Activated CD4-positive, alpha-beta T cell treated with anti-CD3 and anti-CD28 coated beads, Interleukin-2, amount 50 U/mL, for 4 hours (primary cell): ENCODE data around the gene RCL1.
A peak's percentile ranks its signal among the peaks of the same experiment; 100 is the strongest.

ENCODE experiments used
- DNase-seq, 2 experiments: peaks; one replicate each; pipeline ENCODE4 v3.0.0-alpha.2; 2020

Gene RCL1

DNA sequence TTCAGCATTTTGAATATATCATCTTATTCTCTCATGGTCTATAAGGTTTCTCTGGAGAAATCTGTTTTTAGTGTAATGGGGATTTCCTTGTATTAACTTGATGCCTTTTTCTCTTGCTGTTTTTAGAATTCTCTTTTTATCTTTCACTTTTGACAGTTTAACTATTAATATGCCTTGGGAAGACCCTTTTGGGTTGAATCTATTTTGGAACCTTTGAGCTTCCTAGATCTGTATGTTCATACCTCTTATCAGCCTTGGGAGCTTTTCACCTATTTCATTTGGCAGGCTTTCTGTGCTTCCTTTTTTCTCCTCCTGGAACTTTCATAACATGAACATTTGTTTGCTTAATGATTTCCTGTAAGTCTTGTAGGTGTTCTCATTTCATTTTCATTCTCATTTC lies 22.2 kb downstream of the RCL1 start:
- DNase-seq: no peak

DNA sequence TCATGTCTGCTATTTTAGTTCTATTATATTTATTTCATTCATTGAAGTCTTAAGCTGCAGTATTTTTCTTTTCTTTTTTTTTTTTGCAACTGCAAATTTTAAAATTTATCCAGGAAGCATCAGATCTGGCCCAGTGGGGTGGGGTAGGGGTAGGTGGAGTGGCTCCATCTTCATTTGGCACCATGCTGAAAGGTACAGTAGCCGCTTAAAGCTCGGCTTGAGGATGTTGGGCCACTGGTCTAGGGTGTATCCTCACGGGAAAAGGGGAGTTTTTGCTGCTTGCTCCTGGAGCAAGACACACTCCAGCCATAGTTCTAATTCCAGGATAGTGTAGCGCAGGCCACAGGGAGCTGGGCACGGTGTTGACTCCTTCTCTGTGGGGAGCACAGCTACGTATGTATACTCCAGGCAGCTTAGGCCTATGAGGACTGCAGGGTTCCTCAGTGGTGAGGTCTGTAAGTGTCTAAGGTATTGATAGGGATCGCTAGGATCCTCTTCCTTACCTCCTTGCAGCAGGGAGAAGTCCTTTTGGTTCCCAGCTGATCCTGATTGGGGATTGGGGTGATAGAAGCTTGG lies 22.7 kb downstream of the RCL1 start:
- no peak for DNase-seq

DNA sequence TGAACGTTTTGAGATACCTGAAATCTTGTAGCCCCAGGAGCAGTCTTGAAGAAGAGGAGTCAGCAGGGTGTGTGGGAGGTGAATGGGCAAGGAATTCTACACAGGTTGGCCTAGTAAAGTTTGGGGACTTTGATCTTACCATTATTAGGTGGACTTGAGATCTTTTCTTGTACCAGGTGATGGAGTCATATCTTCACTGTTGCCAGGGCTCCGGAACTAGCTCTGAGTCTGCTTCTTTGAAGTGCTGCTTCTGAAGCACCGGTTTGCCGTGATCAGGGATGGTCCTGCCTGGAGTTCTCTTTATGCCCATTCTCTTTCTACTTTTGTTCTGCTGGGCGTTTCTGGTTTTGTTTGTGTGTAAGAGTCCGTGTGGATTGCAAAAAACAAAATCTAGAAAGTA lies 27.4 kb downstream of the RCL1 start:
- no peak for DNase-seq

DNA sequence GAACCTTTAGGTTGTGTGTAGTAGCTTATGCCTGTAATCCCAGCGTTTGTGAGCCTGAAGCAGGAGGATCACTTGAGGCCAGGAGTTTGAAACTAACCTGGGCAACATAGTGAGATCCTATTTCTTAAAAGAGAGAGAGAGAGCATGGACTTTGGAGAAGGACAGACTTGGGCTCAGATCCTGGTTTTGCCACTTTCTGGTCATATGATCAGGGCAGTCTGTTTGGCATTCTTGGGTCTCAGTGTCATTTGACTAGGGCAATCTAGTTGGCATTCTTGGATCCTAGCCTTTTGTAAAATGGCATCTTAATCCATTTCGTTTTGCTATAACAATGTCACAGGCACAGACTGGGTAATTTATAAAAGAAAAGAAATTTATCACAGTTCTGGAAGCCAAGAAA lies 28.4 kb downstream of the RCL1 start:
- DNase-seq: no peak

DNA sequence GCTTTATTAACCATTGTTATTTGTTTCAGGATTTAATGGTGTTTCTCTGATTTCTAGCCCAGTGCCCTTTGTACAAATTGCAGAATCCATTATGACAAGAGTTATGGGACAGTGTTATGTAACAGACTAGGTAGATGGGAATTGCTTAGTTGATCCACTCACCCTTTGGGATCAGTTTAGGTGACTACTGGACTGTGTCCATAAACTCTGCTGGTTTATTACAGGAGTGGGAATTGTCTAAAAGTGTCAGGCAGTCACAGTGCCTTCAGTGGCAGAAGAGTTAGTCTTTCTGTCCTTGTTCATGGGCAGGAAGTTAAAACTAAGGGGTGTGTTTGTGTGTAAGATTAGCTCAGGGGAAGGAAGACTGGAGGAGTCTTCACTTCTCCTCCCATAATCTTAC lies 29.3 kb downstream of the RCL1 start:
- DNase-seq: no peak

DNA sequence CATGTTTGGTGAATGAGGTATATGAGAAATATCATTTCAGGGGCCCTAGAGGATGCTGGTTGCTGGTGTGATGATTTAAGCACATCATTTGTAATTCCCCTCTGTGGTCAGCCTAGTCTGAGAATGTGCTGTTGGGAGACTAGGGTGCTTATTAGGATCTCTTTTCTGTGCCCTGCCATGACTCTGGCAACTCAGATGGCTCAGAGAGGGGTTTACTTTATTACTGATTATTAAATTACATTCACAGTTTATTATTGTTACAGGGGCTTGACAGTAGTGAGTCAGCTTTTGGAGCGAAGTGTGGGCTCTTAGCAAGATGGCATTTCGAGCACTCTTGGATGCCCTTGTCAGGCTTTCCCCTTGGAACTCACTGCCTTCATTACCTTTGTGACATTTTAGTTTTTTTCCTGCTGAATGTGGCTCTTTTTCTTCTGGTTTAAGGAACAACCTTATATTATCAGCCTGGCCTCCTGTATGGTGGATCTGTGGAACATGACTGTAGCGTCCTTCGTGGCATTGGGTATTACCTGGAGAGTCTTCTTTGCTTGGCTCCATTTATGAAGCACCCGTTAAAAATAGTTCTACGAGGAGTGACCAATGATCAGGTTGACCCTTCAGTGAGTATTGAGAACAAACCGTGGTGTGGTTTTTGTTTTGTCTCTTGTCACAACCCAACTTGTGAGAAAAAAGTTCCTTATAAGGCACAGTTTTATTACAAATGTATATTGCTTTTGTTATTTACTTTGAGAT lies 33.8 kb downstream of the RCL1 start:
- DNase-seq: no peak

DNA sequence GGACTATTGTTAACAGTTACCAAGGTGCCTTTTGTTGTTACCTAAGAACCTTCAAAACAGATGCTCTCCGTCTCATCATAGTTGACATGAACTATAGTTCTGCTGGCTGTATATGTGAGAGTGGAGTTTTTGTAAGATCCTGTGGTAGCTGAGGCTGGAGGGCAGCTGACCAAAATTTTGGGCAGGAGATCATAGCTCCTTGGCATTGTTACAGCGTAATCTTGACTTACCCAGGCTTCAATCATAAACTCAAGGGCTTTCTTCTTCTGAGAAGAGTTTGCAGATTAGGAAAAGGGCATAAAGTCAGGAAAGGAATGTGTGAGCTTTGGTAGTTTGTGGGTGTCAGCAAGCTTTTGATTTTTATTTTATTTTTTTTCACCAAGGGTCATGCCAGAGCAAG lies 34.5 kb downstream of the RCL1 start:
- no peak for DNase-seq

DNA sequence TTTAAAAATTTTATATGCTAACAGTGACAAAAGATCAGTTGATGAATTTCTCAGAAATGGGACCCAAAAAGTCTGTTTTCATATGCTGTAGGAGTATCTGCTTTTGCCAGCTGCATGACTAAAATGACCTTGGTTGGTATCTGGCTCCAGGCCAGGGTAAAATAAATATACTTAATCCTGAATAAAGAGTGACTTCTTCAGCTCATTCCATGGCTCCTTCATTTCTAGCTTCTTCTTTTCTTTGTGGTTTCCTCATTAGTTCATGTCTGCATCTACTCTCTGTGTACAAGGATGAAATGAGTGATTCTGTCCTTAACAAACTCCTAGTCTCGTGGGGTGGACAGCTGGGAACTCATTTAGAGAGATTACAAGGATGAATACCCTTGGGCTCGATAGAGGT lies 36.0 kb downstream of the RCL1 start:
- no peak for DNase-seq

DNA sequence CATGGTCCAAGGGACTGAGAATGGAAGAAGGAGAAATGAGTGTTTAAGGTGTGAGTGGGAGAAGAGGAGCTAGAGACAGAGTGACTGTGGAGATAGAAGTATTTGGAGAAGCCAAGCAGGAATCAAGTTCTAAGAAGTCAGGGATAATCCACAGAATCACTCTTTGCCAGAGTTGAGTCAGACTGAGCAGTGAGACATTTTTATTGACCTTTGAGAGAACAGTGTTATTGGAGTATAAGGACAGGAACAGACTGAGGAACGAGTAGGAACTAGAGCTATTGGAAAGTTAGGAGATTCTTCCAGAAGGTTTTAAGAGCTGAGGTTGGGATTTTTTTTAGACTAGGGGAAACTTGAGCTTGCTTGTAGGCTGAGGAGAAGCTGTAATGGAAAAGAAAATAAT lies 37.2 kb downstream of the RCL1 start:
- no peak for DNase-seq

DNA sequence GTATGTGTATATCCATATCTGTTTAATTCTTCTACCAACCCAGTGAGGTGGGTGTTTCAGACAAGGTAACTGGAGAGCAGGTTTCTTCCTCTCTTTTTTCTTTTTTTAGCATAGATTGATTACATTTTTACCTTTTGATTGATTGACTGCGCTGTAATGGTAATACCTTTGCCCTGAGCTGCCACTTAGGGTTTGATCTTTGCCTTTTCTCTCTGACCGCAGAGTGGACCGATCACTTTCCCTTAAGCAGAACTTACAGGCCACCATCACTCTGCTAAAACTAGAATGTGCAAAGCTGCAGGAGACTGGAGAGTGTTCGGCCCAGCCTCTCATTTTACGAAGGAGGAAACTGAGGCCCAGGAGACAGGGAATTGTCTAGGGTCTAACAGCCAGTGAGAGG lies 38.0 kb downstream of the RCL1 start:
- no peak for DNase-seq

DNA sequence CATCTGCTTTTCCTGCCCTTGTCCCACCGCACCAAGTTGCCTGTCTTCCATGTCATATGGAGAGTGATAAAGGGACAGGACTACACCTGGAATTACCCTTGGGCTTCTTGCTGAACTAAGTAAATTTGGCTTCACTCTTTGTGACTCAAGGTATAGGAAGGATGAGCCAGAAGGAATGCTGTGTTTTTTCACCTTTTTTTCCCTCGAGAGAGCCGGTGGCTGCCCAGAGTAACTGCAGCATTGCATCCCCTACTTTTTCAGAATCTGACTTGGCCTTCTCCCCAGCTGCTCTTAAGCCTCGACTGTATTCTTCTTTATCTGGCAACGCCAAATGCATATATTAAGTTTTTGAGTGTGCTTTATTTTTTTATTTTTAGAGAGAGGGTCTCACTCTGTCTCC lies 38.4 kb downstream of the RCL1 start:
- DNase-seq: no peak

DNA sequence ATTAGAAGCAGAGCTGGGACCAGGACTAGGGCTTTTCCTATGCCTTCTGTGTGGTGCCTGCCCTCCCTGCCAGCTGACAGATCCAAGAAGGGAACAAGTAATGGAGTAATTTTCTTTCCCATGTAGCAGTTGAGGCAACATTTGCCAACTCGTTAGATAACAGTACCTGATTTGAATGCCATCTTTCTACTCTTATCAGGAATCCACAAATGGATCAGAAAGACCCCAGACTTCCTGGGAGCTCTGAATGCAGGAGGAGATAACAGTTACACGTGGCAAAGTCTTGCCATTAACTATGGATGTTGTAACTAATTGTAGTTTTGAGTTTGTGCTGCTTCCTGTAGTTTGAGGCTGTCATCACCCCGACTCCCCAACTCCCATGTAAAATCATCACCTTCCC lies 39.2 kb downstream of the RCL1 start:
- no peak for DNase-seq

DNA sequence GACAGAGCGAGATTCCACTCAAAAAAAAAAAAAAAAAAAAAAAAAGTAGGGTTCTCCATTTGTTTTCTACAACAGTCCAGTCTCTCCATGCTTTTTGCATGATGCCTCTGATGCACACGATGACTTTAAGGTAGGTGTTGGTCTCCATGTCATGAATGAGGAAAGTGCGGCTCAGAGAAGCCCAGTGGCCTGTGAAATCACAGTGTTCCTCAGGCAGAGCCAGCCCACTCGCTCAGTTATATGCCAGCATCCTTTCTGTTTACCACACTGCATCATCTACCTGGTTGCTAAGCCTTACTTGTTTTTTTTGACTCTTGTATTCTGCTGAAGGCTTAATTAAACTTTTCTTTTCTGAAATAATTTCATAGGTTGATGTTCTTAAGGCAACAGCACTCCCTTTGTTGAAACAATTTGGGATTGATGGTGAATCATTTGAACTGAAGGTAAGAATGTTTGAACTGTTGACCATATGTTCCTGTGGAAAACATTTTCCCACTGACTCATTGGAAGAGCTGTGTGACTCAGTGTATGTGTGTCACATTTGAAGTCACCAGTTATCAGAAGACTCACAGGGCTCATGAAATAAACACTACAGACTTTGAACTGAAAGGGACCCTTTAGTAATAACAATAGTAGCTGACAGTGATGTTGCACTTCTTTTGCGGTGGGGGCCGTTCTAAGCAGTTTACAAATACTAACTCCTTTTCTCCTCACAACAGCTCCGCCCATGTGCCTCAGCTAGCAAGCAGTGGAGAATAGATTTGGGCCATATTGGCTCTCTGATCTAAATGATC lies 40.2 kb downstream of the RCL1 start:
- peak; percentile 9 to 21 for DNase-seq

DNA sequence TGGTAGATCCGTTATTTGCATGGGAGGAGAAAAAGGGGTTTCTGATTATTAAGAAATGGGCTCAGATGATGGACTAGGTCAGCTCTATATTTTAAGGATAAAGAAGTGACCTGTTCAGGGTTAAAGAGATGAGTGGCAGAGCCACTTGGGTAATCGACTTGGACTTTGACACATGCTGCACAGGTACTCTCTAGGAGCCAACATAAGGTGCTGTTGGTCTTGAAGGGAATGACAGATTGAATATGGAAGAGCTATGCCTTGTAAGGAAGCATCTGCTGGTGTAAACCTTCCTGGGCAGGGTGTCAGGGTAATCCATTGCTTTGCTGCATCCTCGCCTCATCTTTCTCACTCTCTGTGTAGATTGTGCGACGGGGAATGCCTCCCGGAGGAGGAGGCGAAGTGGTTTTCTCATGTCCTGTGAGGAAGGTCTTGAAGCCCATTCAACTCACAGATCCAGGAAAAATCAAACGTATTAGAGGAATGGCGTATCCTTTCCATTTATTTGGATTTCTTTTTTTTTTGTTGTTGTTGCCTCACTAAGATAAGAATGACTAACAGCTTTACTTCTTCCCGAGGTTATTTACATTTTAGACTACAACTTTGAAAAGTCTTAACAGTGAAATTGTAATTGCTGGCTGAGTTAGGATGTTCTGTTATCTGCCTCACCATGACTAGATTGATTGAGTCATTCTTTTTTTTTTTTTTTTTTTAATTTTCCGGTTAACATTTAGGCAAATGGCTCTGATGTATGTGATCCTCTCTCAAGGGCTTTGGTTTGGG lies 41.2 kb downstream of the RCL1 start:
- DNase-seq: no peak

DNA sequence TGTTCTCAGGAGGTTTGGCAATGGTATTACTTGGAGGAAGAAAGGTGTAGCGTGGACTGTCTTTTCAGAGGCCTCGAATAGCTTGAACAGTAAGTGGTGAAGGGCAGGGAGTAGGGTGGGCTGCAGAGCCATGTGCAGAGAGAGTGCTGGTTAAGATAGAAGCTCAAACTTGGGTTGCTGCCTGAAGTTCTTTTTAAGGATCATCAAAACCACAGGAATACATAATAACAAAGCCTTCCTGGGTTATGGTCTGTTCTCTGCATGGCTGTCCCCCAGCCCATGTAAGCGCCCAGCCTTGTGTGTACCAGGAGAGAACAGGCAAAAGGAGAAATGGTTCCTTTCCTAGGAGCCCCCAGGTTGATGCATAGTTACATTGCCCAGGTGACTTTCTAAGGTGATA lies 43.9 kb downstream of the RCL1 start:
- DNase-seq: no peak

DNA sequence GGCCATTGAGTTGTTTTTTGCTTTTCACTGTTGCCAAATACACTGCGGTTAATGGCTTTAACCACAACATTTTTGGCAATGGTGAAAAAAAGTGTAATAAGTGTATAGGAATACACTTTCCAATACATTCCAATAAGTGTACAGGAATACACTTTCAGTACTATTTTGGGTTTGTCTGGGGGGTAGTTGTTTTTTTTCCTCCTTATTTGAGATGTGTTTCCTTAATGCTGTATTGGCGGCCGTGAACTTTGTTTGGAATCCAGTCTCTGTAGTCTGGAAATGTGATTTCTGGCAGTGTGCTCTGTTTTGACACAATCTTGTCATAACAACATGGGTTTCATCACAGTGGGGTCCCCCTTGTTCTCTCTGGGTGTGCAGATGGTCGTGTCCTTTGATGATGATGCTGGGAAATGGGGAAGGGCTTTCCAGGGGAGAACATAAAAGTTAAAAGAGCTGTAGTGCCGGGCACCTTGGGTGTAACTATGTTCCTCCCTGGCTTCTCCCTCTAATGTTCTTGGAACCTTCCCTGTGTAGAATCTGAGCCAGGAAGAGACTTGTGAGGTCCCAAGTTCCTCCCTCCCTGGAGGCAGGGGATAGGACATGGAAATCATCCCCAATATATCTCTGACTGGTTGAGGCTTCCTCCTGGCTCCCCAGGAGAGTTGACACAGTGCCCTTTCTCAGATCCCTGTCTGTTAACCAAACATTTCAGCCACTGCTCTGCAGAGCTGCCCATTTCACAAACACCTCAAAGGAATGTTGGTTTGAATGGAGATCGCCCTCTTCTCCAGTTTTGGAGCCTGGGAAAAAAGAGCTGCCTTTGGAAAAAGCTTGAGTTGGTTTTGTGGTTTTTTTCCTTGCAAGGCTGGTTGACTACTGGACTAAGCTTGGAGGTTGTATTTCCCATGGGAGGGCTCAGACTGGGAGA lies 44.8 kb downstream of the RCL1 start:
- DNase-seq: no peak

DNA sequence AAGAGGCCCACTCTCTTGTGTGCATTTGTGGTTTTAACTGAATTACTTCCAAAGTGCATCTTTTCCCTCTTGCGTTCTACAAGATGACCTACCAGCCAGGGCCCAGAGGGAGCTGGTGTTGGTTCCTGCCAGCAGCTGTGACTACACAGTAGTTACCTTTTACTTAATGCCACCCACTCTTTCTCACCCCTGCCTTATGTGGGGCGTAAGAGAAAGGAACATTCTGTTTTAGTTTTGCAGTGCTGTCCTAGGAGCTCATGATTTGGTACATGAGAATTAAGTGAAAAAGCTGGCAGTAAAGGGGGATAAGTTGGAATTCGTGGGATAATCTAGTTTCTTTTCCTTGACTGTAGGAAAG lies 45.4 kb downstream of the RCL1 start:
- DNase-seq: no peak

DNA sequence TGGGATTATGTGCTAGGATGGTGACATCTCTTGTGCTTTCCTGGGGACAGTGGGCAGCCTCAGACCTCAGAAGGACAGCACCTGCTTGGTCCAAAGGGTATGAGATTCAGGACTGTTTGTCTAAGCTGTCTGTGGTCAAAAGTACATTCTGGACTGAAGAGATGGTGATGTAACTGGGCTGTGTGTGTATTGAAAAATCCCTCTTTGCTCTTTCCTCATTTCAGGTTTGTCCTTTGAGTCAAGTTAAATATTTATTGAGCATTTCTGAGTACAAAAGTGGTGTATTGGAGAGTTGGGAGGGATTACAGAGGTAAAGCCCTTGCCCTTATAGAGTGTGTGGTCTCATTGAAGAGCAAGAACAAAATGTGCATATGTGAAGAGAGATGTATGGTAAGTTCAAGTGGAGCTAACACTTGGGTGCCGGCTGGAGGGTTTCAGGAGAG lies 46.7 kb downstream of the RCL1 start:
- DNase-seq: no peak

DNA sequence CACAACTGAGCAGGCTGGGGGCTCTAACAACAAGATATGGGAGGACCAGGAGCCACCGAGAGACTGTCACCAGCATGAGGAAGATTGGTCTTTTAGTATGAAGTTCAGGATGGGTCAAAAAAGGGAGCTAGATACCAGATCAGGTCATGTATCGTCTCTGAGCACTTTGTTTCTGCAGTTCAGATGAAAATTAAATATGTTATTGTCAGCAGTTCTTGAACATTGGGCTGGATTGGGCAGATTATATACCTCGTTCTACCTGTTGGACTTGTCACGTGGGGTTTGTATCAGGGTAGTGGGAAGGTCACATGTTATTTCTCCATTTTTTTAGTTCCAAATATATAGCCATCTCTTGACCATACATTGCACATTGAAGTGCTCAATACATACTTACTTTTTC lies 47.3 kb downstream of the RCL1 start:
- no peak for DNase-seq

DNA sequence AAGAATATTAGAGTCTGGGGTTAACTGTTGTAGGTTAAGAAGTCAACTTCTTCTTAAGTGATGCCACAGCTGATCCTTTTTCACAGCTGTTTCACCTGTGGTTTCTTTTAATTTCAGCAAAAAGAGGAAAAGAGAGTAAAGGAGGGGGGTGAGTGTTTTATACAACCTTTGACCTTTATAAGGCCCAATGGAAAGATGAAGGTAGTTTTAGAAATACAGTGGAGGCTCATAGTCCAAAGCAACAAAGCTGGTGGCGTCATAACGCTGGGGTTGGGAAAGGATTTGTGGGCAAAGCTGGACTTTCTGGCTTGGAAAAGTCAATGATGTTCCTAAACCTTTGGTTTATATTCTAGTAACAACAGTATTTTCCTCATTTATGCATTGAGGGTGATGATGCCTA lies 49.5 kb downstream of the RCL1 start:
- no peak for DNase-seq

DNA sequence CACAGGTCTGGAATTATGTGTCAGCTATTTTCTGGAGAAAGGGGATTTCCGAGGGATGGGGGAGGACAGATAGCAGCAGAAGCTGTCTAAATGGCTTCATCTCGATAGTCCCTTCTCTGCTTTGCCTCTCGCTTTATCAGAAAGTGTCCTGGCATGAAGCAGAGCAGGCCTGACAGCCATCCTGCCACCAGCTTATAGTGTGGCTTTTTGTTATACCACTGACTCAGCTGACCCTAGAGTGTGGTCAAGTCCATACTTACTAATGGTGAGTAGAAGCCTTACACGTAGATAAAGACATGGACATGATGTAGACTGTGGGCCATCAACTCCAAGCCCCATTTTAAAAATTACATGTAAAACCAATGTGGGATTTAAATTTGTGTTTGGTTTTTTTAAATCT lies 50.0 kb downstream of the RCL1 start:
- DNase-seq: no peak

DNA sequence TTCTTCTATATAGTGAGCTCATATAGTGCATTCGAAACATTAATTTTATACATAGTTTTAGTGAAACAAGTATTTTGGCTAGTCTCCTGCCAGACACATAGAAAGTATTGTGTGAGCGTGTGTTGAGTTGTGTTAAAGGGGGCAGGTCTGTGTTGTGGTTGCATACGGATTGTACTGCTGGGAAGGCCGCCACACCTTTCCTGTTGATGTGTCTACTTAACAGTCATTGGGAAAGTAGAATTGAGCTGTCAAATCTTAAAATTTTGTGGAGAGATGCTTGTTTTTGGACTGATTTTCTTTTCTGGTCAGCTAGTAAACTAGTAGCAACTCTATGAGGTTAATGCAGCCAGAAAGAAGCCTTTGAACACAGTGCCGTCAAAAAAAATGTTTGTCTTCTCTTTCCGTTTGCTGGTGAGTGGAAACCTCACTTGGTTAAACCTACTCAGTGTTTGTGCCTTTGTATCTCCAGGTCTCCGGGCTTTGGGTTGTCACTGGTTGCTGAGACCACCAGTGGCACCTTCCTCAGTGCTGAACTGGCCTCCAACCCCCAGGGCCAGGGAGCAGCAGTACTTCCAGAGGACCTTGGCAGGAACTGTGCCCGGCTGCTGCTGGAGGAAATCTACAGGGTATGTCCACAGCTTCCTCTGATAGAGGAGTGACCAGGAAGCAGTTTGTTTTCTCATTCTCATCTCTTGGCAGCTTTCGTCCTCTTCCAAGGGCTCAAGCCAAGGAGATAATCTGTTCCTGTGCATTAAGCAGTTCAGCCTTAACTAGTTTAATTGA lies 51.5 kb downstream of the RCL1 start:
- no peak for DNase-seq
